ENCODE results near the gene FBXO24. TPM values are rescaled to one million over a fixed set of nuclear protein-coding genes. Genes with fewer than 3 reads are reported as not detected.
A peak's percentile ranks its signal among the peaks of the same experiment; 100 is the strongest.

The FBXO24 gene
- total and polyA plus RNA-seq, 4 donors = 0.40 to 2.6 (median 1.5) TPM

- 3% methylated on average over 16 of the region's 29 CpGs for WGBS (ENCODE audit: insufficient coverage)
- Histone ChIP-seq H3K36me3 (ENCODE audit: control insufficient read depth, insufficient read depth, low read length) (peaks cover 33% of the 10 kb centered on the region), H3K27me3 (ENCODE audit: control insufficient read depth, insufficient read depth, low read length) (no peaks in the 10 kb centered on the region), H3K4me3 (ENCODE audit: low read depth, low read length) (peak overlapping the region; percentile 62), H3K4me1 (ENCODE audit: control insufficient read depth, insufficient read depth, low read length) (peaks cover 14% of the 10 kb centered on the region), H3K27ac (ENCODE audit: low read depth, low read length) (peak overlapping the region; percentile 90), H3K9me3 (ENCODE audit: control insufficient read depth, insufficient read depth, low read length) (no peaks in the 10 kb centered on the region)
- peak in 2 of 6 donors; percentile 39 to 41 for DNase-seq (ENCODE audit: low read depth in 4 of 6, low spot score in 6 of 6)
These were observed 26.7 kb downstream of the FBXO24 start for GRCh38 chr7:100612730-100613390.

GRCh38 chr7:100613412-100614175 is 27.5 kb downstream of the FBXO24 start:
- no peak overlapping the region for H3K4me3 ChIP-seq (ENCODE audit: low read depth, low read length)
- 82% methylated on average over 10 of the region's 13 CpGs for WGBS (ENCODE audit: insufficient coverage)
- DNase-seq (ENCODE audit: low read depth in 4 of 6, low spot score in 6 of 6) = no peak
- peaks cover 32% of the 10 kb centered on the region for H3K36me3 ChIP-seq (ENCODE audit: control insufficient read depth, insufficient read depth, low read length)
- H3K9me3 ChIP-seq (ENCODE audit: control insufficient read depth, insufficient read depth, low read length) = no peaks in the 10 kb centered on the region
- H3K4me1 ChIP-seq (ENCODE audit: control insufficient read depth, insufficient read depth, low read length) = peaks cover 14% of the 10 kb centered on the region
- no peak overlapping the region for H3K27ac ChIP-seq (ENCODE audit: low read depth, low read length)
- H3K27me3 ChIP-seq (ENCODE audit: control insufficient read depth, insufficient read depth, low read length) = no peaks in the 10 kb centered on the region

DNA sequence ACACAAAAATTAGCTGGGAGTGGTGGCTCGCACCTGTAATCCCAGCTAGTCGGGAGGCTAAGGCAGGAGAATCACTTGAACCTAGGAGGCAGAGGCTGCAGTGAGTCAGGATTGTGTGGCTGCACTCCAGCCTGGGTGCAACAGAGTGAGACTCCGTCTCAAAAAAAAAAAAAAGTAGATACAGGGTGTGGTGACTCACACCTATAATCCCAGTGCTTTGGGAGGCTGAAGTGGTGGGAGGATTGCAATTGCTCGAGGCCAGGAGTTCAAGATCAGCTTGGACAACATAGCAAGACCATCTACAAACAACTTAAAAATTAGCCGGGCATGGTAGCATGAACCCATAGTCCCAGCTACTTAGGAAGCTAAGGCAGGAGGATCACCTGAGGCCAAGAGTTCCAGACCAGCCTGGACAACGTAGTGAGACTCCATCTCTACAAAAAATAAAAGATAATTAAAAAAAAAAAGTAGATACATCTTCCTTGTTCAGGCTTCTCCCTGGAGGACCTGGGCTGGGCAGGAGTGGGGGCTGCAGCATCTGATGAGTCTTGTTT is 28.3 kb downstream of the FBXO24 start:
- no peak overlapping the region for H3K4me3 ChIP-seq (ENCODE audit: low read depth, low read length)
- no peak overlapping the region for H3K27ac ChIP-seq (ENCODE audit: low read depth, low read length)
- no peaks in the 10 kb centered on the region for H3K9me3 ChIP-seq (ENCODE audit: control insufficient read depth, insufficient read depth, low read length)
- WGBS (ENCODE audit: insufficient coverage) = 100% methylated on average over 1 of the region's 6 CpGs
- H3K4me1 ChIP-seq (ENCODE audit: control insufficient read depth, insufficient read depth, low read length) = peaks cover 14% of the 10 kb centered on the region
- DNase-seq (ENCODE audit: low read depth in 4 of 6, low spot score in 6 of 6) = no peak
- H3K27me3 ChIP-seq (ENCODE audit: control insufficient read depth, insufficient read depth, low read length) = no peaks in the 10 kb centered on the region
- peaks cover 34% of the 10 kb centered on the region for H3K36me3 ChIP-seq (ENCODE audit: control insufficient read depth, insufficient read depth, low read length)

DNA sequence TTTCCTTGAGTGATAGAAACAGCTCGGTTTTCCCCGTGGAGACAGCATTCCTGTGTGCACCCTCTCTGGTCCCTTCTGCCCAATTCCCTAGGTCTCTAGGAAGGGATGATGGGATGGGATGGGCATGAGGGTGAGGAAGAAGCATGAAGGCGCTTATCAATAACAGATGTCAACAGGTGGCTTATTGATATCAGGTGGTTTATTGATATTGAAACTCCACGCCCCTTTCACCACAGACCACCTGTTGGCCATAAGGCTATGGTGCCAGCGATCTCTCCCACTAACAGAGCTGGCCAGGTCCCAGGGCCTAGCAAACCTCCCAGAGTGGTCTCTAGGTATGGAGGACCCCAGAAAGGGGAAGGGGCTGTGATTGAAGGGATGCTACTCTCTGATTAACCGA is 34.1 kb downstream of the FBXO24 start:
- H3K4me1 ChIP-seq (ENCODE audit: control insufficient read depth, insufficient read depth, low read length) = no peaks in the 10 kb centered on the region
- no peak overlapping the region for H3K27ac ChIP-seq (ENCODE audit: low read depth, low read length)
- H3K36me3 ChIP-seq (ENCODE audit: control insufficient read depth, insufficient read depth, low read length) = peaks cover 45% of the 10 kb centered on the region
- DNase-seq (ENCODE audit: low read depth in 4 of 6, low spot score in 6 of 6) = no peak
- 94% methylated on average over 1 of the region's 6 CpGs for WGBS (ENCODE audit: insufficient coverage)
- H3K4me3 ChIP-seq (ENCODE audit: low read depth, low read length) = no peak overlapping the region
- no peaks in the 10 kb centered on the region for H3K9me3 ChIP-seq (ENCODE audit: control insufficient read depth, insufficient read depth, low read length)
- no peaks in the 10 kb centered on the region for H3K27me3 ChIP-seq (ENCODE audit: control insufficient read depth, insufficient read depth, low read length)

- Histone ChIP-seq H3K36me3 (ENCODE audit: control insufficient read depth, insufficient read depth, low read length) (peaks cover 40% of the 10 kb centered on the region), H3K27ac (ENCODE audit: low read depth, low read length) (no peak overlapping the region), H3K4me1 (ENCODE audit: control insufficient read depth, insufficient read depth, low read length) (no peaks in the 10 kb centered on the region), H3K9me3 (ENCODE audit: control insufficient read depth, insufficient read depth, low read length) (no peaks in the 10 kb centered on the region), H3K4me3 (ENCODE audit: low read depth, low read length) (no peak overlapping the region), H3K27me3 (ENCODE audit: control insufficient read depth, insufficient read depth, low read length) (no peaks in the 10 kb centered on the region)
- WGBS (ENCODE audit: insufficient coverage) = 92% methylated on average over 23 of the region's 23 CpGs
- no peak for DNase-seq (ENCODE audit: low read depth in 4 of 6, low spot score in 6 of 6)
These were observed 34.7 kb downstream of the FBXO24 start for GRCh38 chr7:100620804-100621203.

- Histone ChIP-seq H3K4me1 (ENCODE audit: control insufficient read depth, insufficient read depth, low read length) (peaks cover 4% of the 10 kb centered on the region), H3K9me3 (ENCODE audit: control insufficient read depth, insufficient read depth, low read length) (no peaks in the 10 kb centered on the region), H3K27me3 (ENCODE audit: control insufficient read depth, insufficient read depth, low read length) (no peaks in the 10 kb centered on the region), H3K27ac (ENCODE audit: low read depth, low read length) (no peak overlapping the region), H3K4me3 (ENCODE audit: low read depth, low read length) (no peak overlapping the region), H3K36me3 (ENCODE audit: control insufficient read depth, insufficient read depth, low read length) (peaks cover 35% of the 10 kb centered on the region)
- no peak for DNase-seq (ENCODE audit: low read depth in 4 of 6, low spot score in 6 of 6)
- 86% methylated on average over 8 of the region's 8 CpGs for WGBS (ENCODE audit: insufficient coverage)
These were observed 35.4 kb downstream of the FBXO24 start for GRCh38 chr7:100621554-100621953.

GRCh38 chr7:100623951-100624824 is 38.1 kb downstream of the FBXO24 start:
- DNase-seq (ENCODE audit: low read depth in 4 of 6, low spot score in 6 of 6) = no peak
- no peak overlapping the region for H3K4me3 ChIP-seq (ENCODE audit: low read depth, low read length)
- peaks cover 41% of the 10 kb centered on the region for H3K36me3 ChIP-seq (ENCODE audit: control insufficient read depth, insufficient read depth, low read length)
- H3K27me3 ChIP-seq (ENCODE audit: control insufficient read depth, insufficient read depth, low read length) = no peaks in the 10 kb centered on the region
- no peaks in the 10 kb centered on the region for H3K9me3 ChIP-seq (ENCODE audit: control insufficient read depth, insufficient read depth, low read length)
- no peak overlapping the region for H3K27ac ChIP-seq (ENCODE audit: low read depth, low read length)
- 92% methylated on average over 7 of the region's 15 CpGs for WGBS (ENCODE audit: insufficient coverage)
- H3K4me1 ChIP-seq (ENCODE audit: control insufficient read depth, insufficient read depth, low read length) = peaks cover 17% of the 10 kb centered on the region

DNA sequence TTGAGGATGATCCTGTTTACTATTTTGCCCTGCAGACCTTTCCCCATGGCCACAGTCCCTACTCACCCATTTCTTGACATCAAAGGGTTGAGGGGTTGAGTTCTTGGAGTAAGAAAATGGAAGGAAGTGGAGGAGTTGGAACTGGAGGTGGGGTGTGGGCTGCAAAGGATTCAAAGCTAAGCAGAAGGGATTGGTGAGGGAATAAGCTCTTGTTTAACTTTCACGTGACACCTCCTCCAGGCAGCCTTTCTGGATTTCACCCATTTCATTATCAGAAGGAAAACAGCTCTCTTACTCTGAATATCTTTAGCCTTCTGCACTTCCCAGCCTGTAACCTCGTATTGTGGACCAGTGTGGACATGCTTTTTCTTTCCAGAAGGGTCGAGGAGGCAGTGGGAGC is 39.9 kb downstream of the FBXO24 start:
- no peak overlapping the region for H3K27ac ChIP-seq (ENCODE audit: low read depth, low read length)
- 0% methylated on average over 1 of the region's 3 CpGs for WGBS (ENCODE audit: insufficient coverage)
- H3K27me3 ChIP-seq (ENCODE audit: control insufficient read depth, insufficient read depth, low read length) = no peaks in the 10 kb centered on the region
- no peak overlapping the region for H3K4me3 ChIP-seq (ENCODE audit: low read depth, low read length)
- peaks cover 17% of the 10 kb centered on the region for H3K4me1 ChIP-seq (ENCODE audit: control insufficient read depth, insufficient read depth, low read length)
- no peaks in the 10 kb centered on the region for H3K9me3 ChIP-seq (ENCODE audit: control insufficient read depth, insufficient read depth, low read length)
- no peak for DNase-seq (ENCODE audit: low read depth in 4 of 6, low spot score in 6 of 6)
- H3K36me3 ChIP-seq (ENCODE audit: control insufficient read depth, insufficient read depth, low read length) = peaks cover 33% of the 10 kb centered on the region

DNA sequence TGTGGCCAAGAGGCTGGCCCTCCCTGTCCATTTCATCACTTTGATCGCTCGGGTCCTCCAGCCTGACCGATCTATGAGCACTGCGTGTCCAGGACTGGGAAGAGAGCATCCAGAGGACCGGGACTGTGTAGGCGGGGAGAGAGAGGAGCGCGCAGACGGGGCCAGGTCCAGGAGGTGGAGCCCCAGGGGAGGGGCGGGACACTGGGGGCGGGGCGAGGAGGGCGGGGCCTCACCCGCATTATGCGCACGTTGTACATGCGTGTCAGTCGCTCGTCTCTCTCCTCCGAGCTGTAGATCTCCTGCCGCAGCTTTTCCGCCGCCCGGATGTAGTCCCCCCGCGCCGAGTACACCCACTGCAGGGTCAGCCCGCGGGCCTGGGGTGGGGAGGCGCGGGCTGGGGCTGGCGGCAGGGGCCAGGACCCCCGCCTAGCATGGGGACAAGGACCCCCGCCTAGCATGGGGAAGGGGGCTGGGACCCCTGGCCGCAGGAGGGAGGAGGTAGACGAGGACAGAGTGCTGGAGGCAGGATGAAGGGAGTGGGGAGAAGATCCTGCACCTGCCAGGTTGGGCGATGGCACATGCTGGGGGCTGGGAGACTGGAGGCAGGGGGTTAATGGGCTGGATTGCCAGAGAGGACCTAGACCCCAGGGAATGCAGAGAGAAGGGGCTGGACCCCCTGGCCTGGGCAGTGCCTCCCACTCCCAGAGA is 40.6 kb downstream of the FBXO24 start:
- DNase-seq (ENCODE audit: low read depth in 4 of 6, low spot score in 6 of 6) = peak in 2 of 6 donors; percentile 89
- Histone ChIP-seq H3K27ac (ENCODE audit: low read depth, low read length) (no peak overlapping the region), H3K27me3 (ENCODE audit: control insufficient read depth, insufficient read depth, low read length) (no peaks in the 10 kb centered on the region), H3K36me3 (ENCODE audit: control insufficient read depth, insufficient read depth, low read length) (peaks cover 27% of the 10 kb centered on the region), H3K4me3 (ENCODE audit: low read depth, low read length) (no peak overlapping the region), H3K4me1 (ENCODE audit: control insufficient read depth, insufficient read depth, low read length) (peaks cover 17% of the 10 kb centered on the region), H3K9me3 (ENCODE audit: control insufficient read depth, insufficient read depth, low read length) (no peaks in the 10 kb centered on the region)
- 3% methylated on average over 32 of the region's 37 CpGs for WGBS (ENCODE audit: insufficient coverage)
